Stimulated activated CD8-positive, alpha-beta memory T cell treated with anti-CD3 and anti-CD28 coated beads, Interleukin-15, amount 100 ng/mL, for 48 hours (primary cell): ENCODE measurements around the gene BTBD17.

Experiments used
- DNase-seq, 2 donors: peaks; one replicate each; pipeline ENCODE4 v3.0.0-alpha.2; 2020; ENCODE audit warnings: low read depth in 2 of 2

BTBD17 gene

DNA sequence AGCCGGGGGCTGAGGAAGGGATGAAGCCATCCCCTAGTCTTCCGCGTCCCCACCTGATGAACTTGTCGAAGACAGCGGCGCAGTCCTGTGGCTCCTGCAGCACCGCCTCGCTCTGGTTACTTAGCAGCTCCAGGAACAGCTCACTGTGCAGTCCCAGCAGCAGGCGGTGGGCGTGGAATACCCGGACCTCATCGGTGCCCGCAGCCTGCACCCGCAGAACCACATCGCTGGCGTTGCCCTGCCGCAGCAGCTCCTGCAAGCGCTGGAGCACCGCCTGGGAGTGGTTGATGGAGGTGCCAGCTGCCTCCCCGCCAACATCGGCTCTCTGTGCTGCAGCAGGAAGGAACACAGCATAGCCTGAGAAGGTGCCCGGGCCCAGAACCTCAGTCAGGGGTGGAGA is 1.8 kb downstream of the BTBD17 start:
- no peak for DNase-seq

DNA sequence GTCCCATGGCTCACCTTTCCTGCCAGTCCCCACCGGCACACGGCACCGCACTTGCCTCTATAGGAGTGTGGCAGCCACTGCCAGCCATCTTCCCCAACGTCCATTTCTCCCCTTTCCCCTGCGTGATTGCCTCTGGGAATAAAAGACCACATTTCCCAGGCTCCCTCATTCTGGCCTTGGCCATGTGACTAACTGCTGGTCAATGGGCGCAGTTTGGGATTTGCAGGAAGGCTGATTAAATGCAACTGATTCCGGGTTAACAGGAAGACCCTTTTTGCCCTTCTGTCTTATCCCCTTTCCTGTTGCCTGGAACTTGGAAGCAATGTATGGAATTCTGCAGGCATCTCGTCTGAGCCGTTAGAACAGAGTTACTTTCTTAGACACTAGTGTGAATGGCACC is 3.0 kb downstream of the BTBD17 start:
- DNase-seq = no peak

DNA sequence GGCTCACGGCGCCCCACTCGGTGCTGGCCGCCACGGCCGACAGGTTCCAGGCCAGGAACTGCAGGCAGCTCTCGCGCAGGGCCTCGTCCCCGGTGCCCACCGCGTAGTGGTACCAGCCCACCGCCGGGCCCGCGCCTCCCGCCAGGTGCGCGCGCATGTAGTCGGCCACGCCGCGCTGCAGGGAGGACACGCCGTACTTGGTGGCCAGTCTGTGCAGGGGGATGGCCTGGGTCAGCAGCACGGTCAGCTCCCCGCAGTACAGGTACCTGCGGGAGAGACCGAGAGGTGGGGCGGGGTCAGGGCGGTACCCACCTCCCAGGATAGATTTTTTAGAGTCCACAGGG is 4.2 kb downstream of the BTBD17 start:
- no peak for DNase-seq

DNA sequence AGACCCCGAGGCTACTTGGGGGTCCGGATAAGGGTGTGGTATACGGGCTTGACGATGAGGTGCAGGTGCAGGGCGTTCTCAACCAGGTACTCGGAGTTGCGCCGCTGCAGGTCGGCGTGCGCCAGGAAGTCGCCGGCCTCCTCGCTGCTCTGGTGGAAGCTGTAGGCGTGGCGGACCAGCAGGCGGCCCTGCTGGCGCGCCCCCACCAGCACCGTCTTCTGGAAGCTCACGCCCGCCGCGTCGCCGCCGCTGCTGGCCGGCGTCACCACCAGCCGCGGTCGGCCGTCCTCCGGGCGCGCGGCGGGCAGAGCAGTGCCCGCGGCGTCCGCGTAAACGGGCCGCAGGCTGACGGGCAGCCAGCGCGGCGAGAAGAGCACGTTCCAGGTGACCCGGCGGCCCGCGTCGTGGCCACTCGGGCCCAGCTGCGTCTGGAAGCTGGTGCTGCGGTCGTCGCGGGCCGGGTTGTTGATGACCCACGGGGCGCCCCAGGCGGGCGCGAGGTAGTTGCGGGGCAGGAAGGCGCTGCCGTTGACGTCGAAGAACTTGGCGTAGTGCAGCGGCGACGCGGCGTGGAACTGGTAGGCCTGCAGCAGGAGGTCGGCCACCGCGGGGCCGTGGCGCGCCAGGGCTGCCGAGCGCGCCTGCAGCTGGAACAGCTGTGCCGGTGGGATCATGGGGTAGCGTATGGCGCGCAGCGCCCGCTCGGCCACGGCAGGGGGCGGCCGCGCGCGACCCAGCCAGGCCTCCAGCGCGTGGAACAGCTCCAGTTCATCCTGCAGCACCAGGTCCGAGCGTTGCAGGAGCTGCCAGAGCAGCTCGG is 4.8 kb downstream of the BTBD17 start:
- no peak for DNase-seq

DNA sequence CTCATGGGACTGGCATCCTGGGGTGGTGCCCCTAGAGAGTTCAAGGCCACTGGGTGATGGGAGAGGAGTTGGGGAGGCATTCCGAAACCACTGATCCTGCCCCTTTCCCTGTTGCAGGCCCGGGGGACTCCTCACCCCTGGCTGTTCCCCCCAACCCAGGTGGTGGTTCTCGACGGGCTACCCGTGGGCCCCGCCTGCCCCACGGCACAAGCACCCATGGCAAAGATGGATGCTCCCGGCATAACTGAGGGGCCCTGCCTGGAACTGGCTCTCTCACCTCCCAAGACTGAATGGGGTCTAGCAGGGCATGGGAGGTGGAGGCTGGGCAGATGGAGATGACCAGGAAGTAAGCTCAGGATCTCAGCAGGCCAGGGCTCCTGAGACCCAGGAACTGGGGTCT is 6.6 kb downstream of the BTBD17 start:
- DNase-seq = no peak

DNA sequence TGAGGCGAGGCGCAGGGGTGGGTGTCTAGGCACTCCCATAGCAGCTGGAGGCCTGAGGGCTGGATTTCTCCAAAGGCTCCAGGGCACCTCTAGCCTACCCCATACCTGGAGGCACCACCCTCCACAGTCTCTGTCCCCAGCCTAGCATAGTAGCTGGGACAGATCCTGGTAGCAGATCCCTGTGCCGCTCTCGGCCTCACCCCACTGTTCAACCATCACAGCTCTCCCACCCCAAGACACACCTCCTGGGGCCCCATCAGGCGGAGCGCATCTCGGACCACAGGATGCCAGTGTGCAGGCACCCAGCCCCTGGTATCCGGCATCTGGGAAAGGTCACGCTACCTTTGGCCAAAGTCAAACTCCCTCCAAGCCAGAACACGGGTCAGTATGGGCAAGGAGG is 7.1 kb downstream of the BTBD17 start:
- DNase-seq = no peak

DNA sequence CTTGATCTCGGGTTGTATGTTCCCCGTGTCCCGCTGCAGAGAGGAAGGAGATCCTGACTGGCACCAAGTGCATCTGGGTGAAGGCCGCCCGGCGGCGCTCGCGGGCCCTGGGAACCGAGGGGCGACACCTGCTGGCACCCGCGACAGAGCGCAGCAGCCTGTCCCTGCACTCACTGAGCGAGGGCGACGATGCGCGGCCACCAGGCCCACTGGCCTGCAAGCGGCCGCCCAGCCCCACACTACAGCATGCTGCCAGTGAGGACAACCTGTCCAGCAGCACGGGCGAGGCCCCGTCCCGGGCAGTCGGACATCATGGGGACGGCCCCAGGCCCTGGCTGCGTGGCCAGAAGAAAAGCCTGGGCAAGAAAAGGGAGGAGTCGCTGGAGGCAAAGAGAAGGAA is 7.5 kb downstream of the BTBD17 start:
- DNase-seq = peak; percentile 44 to 62

DNA sequence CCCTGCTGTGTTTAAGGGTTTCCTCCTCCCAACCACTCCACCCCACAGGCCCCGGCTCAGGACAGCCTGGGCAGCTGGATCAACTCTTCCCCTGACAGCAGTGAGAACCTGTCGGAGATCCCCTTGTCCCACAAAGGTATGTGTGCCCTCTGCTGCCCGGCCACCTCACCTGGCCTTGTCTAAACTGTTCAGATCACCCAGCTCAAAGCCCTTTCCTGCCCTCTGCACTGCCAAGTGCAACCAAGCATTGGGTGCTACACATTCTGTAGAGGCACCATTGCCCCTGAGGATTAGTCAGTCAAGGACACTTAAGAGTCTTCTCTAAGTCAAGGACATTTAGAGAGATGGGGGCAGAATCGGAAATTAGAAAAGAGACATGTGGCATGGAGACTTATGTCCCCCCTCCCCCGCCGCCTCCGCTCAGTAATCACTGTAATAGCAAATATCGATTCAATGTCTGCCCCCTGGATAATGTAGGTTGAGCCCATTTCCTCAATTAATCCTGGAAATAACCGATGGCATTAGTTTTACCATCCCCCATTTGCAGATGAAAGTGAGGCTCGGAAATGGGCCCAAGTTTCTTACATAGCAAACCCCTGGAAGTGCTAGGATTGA is 8.1 kb downstream of the BTBD17 start:
- DNase-seq = no peak

DNA sequence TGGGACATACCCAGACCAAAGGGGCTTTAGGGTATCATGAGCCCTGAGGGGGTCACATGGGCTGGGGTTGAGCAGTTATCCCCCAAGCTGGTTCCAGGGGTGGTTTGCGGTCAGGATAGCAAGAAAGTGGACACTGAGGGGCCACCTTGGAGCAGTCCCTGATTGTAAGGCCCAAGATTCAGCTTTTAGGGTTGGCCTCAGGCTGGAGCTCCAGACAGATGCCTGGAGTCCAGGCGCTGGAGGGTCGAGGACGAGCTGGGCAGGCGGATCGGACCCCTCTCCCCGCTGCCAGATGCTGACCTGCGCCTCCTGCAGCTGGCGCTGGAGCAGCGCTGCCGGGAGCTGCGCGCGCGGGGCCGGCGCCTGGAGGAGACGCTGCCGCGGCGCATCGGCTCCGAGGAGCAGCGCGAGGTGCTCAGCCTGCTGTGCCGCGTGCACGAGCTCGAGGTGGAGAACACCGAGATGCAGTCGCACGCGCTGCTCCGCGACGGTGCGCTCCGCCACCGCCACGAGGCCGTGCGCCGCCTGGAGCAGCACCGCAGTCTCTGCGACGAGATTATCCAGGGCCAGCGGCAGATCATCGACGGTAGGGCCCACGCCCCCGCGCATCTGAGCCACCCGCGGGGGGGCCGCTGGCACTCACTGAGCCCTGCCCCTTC is 10.0 kb downstream of the BTBD17 start:
- DNase-seq = no peak

DNA sequence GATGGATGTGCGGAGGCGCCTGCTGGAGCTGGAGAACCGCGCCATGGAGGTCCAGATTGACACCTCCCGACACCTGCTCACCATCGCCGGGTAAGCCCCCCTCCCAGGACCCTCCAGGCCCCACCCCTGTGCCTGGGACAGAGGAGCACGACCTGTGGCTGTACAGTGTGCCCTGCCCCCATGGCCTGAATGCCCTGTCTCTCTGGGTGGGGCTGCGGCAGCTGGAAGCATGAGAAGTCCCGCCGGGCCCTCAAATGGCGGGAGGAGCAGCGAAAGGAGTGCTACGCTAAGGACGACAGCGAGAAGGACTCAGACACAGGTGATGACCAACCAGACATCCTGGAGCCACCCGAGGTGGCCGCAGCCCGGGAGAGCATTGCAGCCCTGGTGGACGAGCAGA is 11.2 kb downstream of the BTBD17 start:
- DNase-seq = no peak

DNA sequence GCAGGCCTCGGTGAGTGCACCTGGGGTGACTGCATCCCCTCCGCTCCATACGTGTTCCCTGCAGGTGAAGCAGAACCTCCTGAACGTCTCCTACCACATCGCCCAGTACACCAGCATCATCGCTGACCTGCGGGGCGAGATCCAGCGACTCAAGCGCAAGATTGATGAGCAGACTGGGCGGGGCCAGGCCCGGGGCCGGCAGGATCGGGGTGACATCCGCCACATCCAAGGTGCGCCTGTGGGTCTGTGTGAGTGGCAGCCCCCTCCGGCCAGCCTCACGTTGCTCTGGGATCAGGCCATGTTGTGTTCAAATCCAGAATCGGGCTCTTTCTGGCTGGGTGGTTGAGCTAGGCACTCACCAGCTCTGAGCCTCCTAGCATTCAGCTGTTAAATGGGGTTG is 12.5 kb downstream of the BTBD17 start:
- DNase-seq = no peak

DNA sequence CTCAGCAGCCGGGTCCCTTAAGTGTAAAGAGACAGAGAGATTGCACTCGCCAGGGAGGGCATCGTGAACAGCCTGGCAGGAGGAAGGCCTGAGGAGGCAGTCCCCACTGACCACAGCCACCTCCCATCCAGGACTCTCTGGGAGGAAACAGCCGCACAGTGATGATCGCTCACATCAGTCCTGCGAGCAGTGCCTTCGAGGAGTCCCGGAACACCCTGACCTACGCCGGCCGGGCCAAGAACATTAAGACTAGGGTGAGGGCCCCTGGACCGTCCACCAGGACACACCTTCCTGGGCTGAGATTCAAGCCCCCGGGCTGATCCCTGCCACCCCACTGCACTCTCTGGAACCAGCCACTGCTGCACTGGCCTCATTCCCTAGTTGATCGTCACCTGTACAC is 14.0 kb downstream of the BTBD17 start:
- no peak for DNase-seq

DNA sequence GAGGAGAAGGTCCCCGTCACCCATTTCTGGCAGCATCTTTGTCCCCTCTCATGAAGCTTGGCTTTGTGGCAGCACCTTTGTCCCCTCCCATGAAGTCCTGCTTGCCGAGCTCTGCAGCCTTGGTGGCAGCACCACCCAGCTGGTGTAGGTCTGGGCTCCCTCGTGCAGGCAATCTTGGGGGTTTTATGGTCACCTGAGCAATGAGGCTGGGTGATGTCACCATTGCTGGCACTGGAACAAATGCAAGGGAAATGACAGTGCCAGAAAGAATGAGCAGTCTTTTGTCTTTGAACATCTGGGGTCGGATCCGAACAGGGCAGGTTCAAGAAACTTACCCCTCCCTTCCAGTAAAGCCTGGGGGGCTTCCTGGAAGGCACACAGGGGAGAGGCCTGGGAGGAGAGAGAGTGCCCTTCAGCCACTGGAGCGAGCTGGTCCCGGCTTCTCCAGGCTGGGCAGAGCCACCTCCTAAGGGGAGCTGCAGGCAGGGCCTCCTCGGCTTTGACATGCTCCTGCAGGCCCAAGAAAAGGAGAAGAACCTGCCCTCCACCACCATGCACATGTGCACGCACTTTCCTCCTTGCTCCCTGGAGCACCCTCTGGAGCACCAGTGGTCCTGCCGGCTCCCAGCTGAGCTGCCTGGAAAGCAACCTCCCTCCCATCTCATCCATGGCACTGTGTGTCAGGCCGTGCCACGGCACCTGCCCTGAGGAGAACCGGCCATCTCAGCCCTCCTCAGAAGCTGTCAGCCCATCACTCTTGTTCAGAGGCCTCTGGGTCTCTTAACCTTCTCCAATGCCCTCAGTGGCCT is 16.0 kb downstream of the BTBD17 start:
- no peak for DNase-seq

DNA sequence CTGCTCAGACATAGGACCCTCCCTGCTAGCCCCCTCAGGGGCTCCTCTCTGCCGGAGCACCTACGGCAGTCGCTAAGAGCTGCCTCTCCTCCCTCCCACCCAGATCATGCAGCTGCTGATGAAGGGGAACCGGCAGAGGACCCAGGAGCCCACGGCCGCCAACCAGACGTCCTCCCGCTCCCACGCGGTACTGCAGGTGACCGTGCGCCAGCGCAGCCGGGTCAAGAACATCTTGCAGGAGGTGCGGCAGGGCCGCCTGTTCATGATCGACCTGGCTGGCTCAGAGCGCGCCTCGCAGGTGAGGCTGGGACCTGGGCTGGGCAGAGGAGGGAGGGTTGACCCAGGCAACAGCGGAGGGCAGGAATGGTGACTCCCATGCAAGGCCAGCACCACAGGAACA is 17.0 kb downstream of the BTBD17 start:
- DNase-seq = no peak

DNA sequence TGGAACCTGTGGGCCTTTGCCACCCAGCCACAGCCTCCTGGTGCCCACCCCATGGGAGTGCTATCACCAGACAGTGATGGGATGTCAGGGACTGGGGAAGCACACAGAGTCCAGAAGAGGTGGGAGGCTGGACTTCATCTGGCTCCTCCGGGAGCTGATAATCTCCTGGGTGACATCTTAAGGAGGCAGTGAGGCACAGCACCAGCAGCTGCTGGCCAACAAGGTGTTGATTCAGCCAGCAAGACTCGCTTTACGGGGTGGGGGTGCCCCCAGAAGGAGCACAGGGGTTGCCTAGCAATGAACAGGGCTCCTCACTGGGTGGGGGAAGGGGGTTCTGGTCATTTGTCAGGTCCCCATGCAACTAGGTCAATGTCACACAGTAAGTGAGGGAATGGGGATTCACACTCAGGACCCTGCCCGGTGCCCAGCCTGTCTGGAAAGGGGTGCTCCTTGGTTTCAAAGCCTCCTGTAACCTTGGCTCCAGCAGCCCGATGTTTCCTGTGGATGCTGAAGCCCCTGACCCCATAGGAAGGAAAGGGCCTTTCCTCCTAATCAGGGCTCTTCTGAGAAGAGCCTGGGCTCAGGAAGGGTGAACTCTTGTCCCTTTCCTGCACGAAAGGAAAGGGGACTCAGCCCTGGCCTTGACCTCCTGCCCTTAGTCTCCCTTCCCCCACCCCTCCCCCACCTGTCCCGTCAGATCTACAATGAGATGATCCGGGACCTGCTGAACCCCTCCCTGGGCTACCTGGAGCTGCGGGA is 18.0 kb downstream of the BTBD17 start:
- no peak for DNase-seq

DNA sequence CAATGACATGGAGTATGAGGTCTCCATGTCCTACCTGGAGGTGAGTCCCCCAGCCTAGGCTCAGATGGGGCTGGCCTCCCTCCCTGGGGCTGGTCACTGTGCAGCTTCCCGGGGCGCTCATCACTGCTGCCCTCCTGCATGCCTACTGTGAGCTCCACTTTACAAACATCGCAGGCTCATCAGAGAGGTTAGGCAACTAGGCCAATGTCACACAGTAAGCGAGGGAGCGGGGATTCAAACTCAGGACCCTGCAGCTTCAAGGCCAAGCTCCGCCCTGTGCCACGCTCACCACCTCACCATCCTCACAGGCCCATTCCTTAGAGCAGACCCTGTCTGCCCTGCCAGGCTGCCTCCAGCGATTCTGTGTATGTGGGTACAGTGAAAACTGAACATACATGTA is 18.5 kb downstream of the BTBD17 start:
- no peak for DNase-seq

DNA sequence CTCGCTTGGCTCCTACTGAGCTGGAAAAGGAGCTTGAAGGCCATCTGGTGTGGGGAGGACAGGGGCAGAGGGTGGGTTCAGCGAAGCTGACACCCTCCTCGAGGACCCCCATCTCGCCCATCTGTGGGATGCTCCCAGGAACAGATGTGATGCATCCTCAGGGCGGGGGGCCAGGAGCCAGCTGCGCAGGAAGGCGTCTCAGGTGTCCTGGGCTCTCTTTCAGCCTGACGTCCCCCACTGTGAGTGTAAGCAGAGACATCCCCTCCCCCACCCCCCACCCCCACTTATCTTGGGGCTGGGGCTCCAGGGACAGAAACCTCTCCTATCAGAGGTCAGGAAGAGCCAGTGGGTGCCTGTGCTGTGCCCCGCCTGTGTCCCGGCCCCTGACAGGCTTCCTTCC is 19.4 kb downstream of the BTBD17 start:
- DNase-seq = no peak

DNA sequence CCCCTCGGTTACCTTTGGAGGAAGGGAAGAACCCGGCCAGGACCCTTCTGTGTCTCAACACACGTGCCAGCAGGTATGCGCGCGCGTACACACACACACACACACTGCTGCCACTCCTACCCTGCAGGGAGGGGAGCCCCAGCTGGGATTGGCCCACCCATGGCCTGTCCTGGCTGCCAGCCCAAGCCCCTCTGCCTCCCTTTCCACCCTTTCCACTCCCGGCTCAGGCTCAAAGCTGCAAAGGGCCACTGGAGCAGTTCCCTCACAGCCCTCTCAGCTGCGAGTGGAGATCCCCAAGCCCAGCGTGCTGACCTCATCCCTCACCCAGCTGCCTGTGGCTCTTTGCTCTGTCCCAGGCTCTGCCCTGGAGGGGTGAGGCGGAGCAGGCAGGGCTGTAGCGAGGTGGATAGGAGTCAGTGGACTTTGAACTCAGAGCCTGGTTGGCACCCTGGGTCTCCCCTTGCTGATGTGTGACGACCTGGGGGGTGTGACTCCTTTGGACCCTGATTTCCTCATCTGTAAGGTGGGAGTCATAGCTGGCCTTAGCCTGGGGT is 21.1 kb downstream of the BTBD17 start:
- no peak for DNase-seq

DNA sequence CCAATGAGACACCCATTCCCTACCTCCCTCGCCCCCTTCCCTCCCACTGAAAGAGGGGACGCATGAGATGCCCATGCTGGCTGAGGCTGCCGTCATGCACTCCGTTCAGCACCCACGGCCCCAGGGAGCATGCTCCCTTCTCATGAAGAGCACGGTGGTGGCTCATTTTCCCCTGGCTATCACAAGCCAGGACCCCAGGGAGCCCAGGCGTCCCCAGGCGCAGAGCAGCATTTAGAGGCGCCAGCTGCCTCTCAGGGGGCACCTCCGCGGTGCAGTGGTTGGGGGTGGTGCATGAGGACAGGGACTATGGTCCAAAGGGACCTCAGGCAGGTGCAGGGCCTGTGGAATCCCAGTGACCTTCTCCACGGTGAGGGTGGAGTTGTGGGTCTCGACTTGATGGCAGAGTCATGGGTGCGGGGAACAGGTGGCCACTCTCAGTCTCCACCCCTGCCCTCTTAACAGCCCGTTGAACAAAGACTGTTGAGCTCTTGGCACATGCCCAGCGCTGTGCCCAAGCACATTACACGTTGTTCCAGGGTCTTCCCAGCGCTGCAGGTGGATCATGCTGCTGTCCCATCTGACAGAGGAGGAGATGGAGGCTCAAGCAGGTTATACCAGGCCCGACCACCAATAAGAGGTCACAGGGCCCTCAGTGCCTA is 22.0 kb downstream of the BTBD17 start:
- DNase-seq = no peak

DNA sequence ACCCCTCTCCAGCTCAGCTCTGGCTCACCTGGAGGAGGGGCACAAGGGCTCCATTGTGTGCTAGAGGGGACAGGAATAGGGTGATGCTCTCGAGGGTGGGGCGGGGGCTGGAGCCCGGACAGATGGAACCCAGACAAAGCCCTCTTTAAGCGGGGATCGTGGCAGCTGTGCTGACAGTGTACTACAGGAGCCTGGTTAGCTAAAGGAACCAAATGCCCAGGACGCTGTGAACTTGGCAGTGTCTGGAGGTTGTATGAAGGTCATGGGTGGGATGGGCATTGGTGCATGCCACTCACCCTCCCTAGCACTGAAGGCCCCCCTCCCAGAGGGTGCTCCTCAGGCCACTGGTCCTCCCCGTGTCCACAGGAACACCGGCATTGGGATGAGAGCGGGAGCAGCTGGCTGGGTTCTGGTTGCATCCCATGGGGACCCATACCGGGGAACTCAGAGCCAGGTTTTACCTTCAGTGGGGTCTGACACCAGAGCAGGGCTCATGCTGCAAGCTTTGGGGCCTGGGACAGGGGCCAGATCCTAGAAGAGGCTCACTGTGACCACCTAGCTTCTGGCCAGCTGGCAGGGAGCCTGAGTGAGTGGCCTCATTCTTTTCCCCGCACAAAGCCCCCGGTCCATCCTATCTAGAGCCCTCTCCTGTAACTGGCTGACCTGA is 23.7 kb downstream of the BTBD17 start:
- no peak for DNase-seq
